KMS-11 (cell line): Measurements from ENCODE around the gene MYORG.

ENCODE experiments used
- H2AFZ ChIP-seq: fragments of 200-600 bp; sonication (generic); 2 replicates; pipeline ENCODE4 v1.6.1; 2016; ENCODE audit warnings: antibody characterized with exemption, mixed run types, low read depth
- H3K27ac ChIP-seq: fragments of 200-600 bp; sonication (generic); 2 replicates; pipeline ENCODE4 v1.6.1; 2016; ENCODE audit warnings: mild to moderate bottlenecking, mixed run types
- H3K27me3 ChIP-seq: fragments of 200-600 bp; sonication (generic); 2 replicates; pipeline ENCODE4 v1.6.1; 2017; ENCODE audit warnings: mild to moderate bottlenecking, low read depth, mixed run types, moderate library complexity; ENCODE audit not compliant: insufficient read depth
- H3K36me3 ChIP-seq: fragments of 200-600 bp; sonication (generic); 2 replicates; pipeline ENCODE4 v1.6.1; 2017; ENCODE audit warnings: mild to moderate bottlenecking, mixed run types; ENCODE audit not compliant: insufficient read depth
- H3K4me1 ChIP-seq: fragments of 200-600 bp; sonication (generic); 2 replicates; pipeline ENCODE4 v1.6.1; 2016; ENCODE audit warnings: mild to moderate bottlenecking, low read depth, mixed run types; ENCODE audit not compliant: poor library complexity, severe bottlenecking
- H3K4me2 ChIP-seq: fragments of 200-600 bp; sonication (generic); 2 replicates; pipeline ENCODE4 v1.7.0; 2016; ENCODE audit warnings: mild to moderate bottlenecking, mixed run types
- H3K4me3 ChIP-seq: fragments of 200-600 bp; sonication (generic); IDR thresholded peaks from 2 replicates; pipeline ENCODE4 v1.6.1; 2017; ENCODE audit warnings: low read depth, low read length, mixed read lengths; ENCODE audit not compliant: insufficient read depth
- H3K79me2 ChIP-seq: fragments of 200-600 bp; sonication (generic); 2 replicates; pipeline ENCODE4 v1.6.1; 2016; ENCODE audit warnings: low read depth, mixed run types; ENCODE audit not compliant: insufficient read depth
- H3K9ac ChIP-seq: fragments of 200-600 bp; sonication (generic); 2 replicates; pipeline ENCODE4 v1.6.1; 2016; ENCODE audit warnings: mild to moderate bottlenecking, mixed run types
- H4K20me1 ChIP-seq: fragments of 200-600 bp; sonication (generic); 2 replicates; pipeline ENCODE4 v1.6.1; 2016; ENCODE audit warnings: mild to moderate bottlenecking, mixed run types; ENCODE audit not compliant: insufficient read depth
- TF ChIP-seq, protein P1 (sequence below): fragments of 200-600 bp; sonication (generic); conservative IDR thresholded peaks from 2 replicates; pipeline ENCODE4 v1.6.1; 2017; ENCODE audit warnings: low read depth, mild to moderate bottlenecking, antibody characterized with exemption, low read length, moderate library complexity, mixed read lengths

The MYORG gene

DNA sequence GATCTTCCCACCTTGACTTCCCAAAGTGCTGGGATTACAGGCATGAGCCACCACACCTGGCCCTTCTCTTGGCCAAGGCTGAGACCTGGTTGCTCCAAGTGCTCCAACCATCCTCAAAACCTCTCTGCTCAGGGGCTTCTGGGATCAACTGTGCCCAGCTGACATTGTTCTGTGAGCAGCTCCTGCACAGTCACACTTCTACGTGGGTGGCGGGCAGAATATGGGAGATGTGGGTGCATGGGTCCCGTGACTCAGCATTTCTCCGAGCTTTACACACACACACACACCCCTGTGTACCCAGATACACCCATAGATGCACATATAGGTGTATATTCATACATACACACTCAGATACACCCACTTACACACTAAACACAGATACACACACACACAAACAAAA, 10.5 kb upstream of the MYORG start:
- Histone ChIP-seq H2AFZ (no peak overlapping the region), H3K79me2 (no peaks in the 10 kb centered on the region), H3K27me3 (no peaks in the 10 kb centered on the region), H4K20me1 (no peaks in the 10 kb centered on the region), H3K36me3 (no peaks in the 10 kb centered on the region), H3K4me1 (no peaks in the 10 kb centered on the region), H3K4me2 (no peak overlapping the region), H3K9ac (no peak overlapping the region), H3K4me3 (no peak overlapping the region), H3K27ac (no peak overlapping the region)
- TF ChIP-seq, protein P1, sequence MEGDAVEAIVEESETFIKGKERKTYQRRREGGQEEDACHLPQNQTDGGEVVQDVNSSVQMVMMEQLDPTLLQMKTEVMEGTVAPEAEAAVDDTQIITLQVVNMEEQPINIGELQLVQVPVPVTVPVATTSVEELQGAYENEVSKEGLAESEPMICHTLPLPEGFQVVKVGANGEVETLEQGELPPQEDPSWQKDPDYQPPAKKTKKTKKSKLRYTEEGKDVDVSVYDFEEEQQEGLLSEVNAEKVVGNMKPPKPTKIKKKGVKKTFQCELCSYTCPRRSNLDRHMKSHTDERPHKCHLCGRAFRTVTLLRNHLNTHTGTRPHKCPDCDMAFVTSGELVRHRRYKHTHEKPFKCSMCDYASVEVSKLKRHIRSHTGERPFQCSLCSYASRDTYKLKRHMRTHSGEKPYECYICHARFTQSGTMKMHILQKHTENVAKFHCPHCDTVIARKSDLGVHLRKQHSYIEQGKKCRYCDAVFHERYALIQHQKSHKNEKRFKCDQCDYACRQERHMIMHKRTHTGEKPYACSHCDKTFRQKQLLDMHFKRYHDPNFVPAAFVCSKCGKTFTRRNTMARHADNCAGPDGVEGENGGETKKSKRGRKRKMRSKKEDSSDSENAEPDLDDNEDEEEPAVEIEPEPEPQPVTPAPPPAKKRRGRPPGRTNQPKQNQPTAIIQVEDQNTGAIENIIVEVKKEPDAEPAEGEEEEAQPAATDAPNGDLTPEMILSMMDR = no peak

GRCh38 chr9:34386656-34387055, 10.0 kb upstream of the MYORG start:
- H3K27me3 ChIP-seq = no peaks in the 10 kb centered on the region
- H3K36me3 ChIP-seq = no peaks in the 10 kb centered on the region
- no peak overlapping the region for H3K4me3 ChIP-seq
- no peak overlapping the region for H3K4me2 ChIP-seq
- H3K27ac ChIP-seq = no peak overlapping the region
- H2AFZ ChIP-seq = no peak overlapping the region
- no peaks in the 10 kb centered on the region for H3K79me2 ChIP-seq
- H3K9ac ChIP-seq = no peak overlapping the region
- TF ChIP-seq, protein P1 = no peak
- H3K4me1 ChIP-seq = no peaks in the 10 kb centered on the region
- H4K20me1 ChIP-seq = no peaks in the 10 kb centered on the region

DNA sequence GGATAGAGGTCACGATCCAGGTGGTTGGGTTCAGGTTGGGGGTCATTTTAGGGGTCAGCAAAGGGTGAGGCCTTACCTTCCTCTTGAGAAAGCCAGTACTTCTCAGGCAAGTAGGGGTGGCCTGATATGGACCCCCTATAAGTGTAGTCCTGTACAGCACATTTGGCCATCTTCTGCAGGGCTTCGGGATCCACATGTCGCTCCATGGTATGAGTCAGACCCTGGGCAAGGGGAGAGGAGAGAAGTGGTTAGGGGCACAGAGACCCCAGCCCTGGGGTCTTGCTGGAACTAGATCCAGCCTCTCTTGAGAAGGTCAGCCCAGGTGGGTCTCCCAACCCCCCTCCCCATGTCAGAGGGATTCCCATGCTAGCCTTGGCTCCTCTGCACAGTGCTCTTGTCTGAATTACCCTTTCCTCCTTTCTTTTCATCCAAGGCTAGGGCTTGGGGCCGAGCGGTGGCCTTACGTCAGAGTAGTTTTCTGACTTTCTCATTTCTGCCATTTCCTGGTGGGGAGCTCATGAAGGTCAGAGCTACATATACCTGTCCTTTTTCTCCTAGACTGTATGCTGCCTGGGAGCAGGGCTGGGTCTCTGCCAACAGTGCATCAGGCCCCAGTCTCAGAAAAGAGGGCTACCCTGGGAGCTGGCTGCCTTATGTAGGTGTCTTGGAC, 9.0 kb upstream of the MYORG start:
- Histone ChIP-seq H3K79me2 (no peaks in the 10 kb centered on the region), H3K4me3 (no peak overlapping the region), H3K9ac (no peak overlapping the region), H3K27me3 (no peaks in the 10 kb centered on the region), H3K4me2 (no peak overlapping the region), H3K4me1 (peaks cover 3% of the 10 kb centered on the region), H3K27ac (no peak overlapping the region), H4K20me1 (no peaks in the 10 kb centered on the region), H2AFZ (no peak overlapping the region), H3K36me3 (no peaks in the 10 kb centered on the region)
- TF ChIP-seq, protein P1 = no peak

DNA sequence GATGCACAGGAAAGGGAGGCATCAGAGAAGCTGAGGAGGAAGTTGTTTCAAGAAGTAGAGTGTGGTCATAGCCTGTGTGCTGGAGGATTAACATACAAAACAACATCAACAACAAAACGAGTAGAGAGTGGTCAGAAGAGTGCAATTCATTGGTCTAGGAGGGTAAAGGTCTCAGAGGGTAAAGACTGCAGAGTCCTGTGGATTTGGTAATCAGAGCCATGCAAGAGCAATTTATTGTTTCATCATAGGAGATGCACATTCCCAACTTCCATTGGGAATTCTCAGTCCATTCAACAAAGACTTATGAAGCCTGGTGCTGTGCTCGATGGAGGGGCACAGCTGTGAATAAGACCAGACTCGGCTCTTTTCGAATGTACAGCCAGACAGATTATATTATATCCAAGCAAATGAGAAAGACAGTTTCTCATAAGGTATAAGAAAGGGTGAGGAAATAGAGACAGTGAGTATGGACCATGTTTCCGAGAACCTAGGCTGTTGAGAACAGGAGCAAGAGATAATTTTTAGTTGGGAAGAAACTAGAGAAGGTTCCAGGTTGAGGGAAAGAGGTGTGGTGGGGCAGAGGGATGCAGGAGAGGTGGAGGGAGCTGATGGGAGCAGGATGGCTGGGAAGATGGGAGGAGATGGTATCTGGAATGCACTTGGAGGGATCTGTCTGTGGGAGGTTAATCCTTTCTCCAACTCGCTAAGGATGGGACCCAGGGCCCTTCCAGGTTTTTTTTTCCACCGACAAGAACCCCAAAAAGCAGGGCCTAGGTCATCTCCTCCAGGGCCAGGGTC, 7.9 kb upstream of the MYORG start:
- no peaks in the 10 kb centered on the region for H4K20me1 ChIP-seq
- H3K4me1 ChIP-seq = peaks cover 12% of the 10 kb centered on the region
- TF ChIP-seq, protein P1 = no peak
- no peak overlapping the region for H3K27ac ChIP-seq
- no peaks in the 10 kb centered on the region for H3K27me3 ChIP-seq
- H3K4me2 ChIP-seq = no peak overlapping the region
- no peak overlapping the region for H2AFZ ChIP-seq
- no peaks in the 10 kb centered on the region for H3K36me3 ChIP-seq
- no peaks in the 10 kb centered on the region for H3K79me2 ChIP-seq
- H3K4me3 ChIP-seq = no peak overlapping the region
- no peak overlapping the region for H3K9ac ChIP-seq
